K562 (cell line): ENCODE data around the gene SAP25. TPM values are rescaled to one million over a fixed set of nuclear protein-coding genes. Genes with fewer than 3 reads are reported as not detected.

Source experiments
- ASH1L ChIP-seq: fragments of 450-650 bp; IDR thresholded peaks from 2 replicates; pipeline ENCODE4 v1.6.1; 2018; ENCODE audit warnings: borderline replicate concordance, mild to moderate bottlenecking, low read depth; ENCODE audit not compliant: partially characterized antibody
- CCAR2 ChIP-seq: fragments of 200-400 bp; formaldehyde crosslinking; IDR thresholded peaks from 2 replicates; pipeline ENCODE4 v1.6.1; 2017; ENCODE audit warnings: mild to moderate bottlenecking, low read depth, low read length
- CREB1 ChIP-seq, 2 experiments: sonication (generic) in 1 of 2; formaldehyde crosslinking in 1 of 2; IDR thresholded peaks; 2 replicates each; pipeline versions ENCODE4 v1.6.1 to v1.8.0; 2012 to 2022; ENCODE audit warnings: inconsistent platforms in 1 of 2, mild to moderate bottlenecking in 1 of 2, missing genetic modification reagents in 1 of 2, moderate library complexity in 1 of 2
- CREM ChIP-seq: IDR thresholded peaks from 2 replicates; pipeline ENCODE4 v1.6.1; 2014; ENCODE audit warnings: antibody characterized with exemption, low read depth
- FOXA1 ChIP-seq: fragments of 450-650 bp; IDR thresholded peaks from 2 replicates; pipeline ENCODE4 v1.6.1; 2016; ENCODE audit warnings: mild to moderate bottlenecking, borderline replicate concordance
- KAT8 ChIP-seq: fragments of 450-650 bp; IDR thresholded peaks from 2 replicates; pipeline ENCODE4 v1.6.1; 2016; ENCODE audit warnings: low read depth, mild to moderate bottlenecking
- KDM4B ChIP-seq, 2 experiments: fragments of 450-650 bp in 1 of 2; sonication (generic) in 1 of 2; IDR thresholded peaks; 2 replicates each; pipeline ENCODE4 v1.6.1; 2016 to 2017; ENCODE audit warnings: borderline replicate concordance in 2 of 2, antibody characterized with exemption in 1 of 2, low read depth in 1 of 2, mild to moderate bottlenecking in 1 of 2
- KLF6 ChIP-seq: fragments of 250-450 bp; sonication (Bioruptor Pico); IDR thresholded peaks from 2 replicates; pipeline ENCODE4 v1.4.0; 2020; ENCODE audit warnings: mild to moderate bottlenecking, moderate library complexity, borderline replicate concordance
- MCM2 ChIP-seq: fragments of 450-650 bp; IDR thresholded peaks from 2 replicates; pipeline ENCODE4 v1.6.1; 2017; ENCODE audit warnings: low read depth, mild to moderate bottlenecking
- NFATC3 ChIP-seq: fragments of 450-650 bp; IDR thresholded peaks from 2 replicates; pipeline ENCODE4 v1.6.1; 2017; ENCODE audit warnings: mild to moderate bottlenecking
- SMARCC2 ChIP-seq: fragments of 450-650 bp; IDR thresholded peaks from 2 replicates; pipeline ENCODE4 v1.6.1; 2017; ENCODE audit warnings: antibody characterized with exemption, moderate library complexity, mild to moderate bottlenecking, low read depth
- ZNF143 ChIP-seq: sonication (generic); formaldehyde crosslinking; IDR thresholded peaks from 2 replicates; pipeline ENCODE4 v1.9.0; 2022; ENCODE audit warnings: mild to moderate bottlenecking, missing genetic modification reagents
- polyA plus RNA-seq, 8 experiments: library from polyadenylated mRNA; depleted of rRNA in 4 of 8; stranded (reverse) in 5 of 8; unstranded in 3 of 8; fragments of >200 nt; fragmentation: Nextera tagmentation in 2 of 8; fragmentation: Illumina TruSeq in 1 of 8; extraction: Ambion mirVana in 2 of 8; extraction: Trizol in 1 of 8; gene quantifications; 2 replicates each; pipeline versions ENCODE4 v1.2.1 to v1.2.3, GENCODE V29; 2011 to 2014; ENCODE audit warnings: inconsistent platforms in 1 of 8, missing spikeins in 1 of 8
- total RNA-seq, 7 experiments: library from RNA; depleted of rRNA in 6 of 7; stranded (reverse); fragments of >200 nt in 6 of 7; fragmentation: Illumina TruSeq in 2 of 7; extraction: Trizol in 2 of 7; gene quantifications; 2 replicates each; pipeline versions ENCODE4 v1.2.1 to v1.2.3, GENCODE V29; 2011 to 2021; ENCODE audit warnings: low replicate concordance in 1 of 7
- TF ChIP-seq, protein P1 (sequence below): fragments of 250-450 bp; sonication (Bioruptor Pico); IDR thresholded peaks from 2 replicates; pipeline ENCODE4 v1.8.0; 2022; ENCODE audit warnings: inconsistent platforms
- TF ChIP-seq, protein P2 (sequence below): fragments of 450-650 bp; IDR thresholded peaks from 2 replicates; pipeline ENCODE4 v1.6.1; 2016; ENCODE audit warnings: low read depth, mild to moderate bottlenecking, moderate library complexity
- TF ChIP-seq, protein P3 (sequence below): fragments of 250-450 bp; sonication (Bioruptor Pico); IDR thresholded peaks from 2 replicates; pipeline ENCODE4 v1.4.0; 2020; ENCODE audit warnings: mild to moderate bottlenecking, moderate library complexity, borderline replicate concordance

Gene SAP25
- total and polyA plus RNA-seq, 9 of the 15 experiments (the other 6 are each of a cell fraction or from before 2014, with no cell fraction given) = 0.13 to 5.3 (median 0.78) TPM; not detected in 1

DNA sequence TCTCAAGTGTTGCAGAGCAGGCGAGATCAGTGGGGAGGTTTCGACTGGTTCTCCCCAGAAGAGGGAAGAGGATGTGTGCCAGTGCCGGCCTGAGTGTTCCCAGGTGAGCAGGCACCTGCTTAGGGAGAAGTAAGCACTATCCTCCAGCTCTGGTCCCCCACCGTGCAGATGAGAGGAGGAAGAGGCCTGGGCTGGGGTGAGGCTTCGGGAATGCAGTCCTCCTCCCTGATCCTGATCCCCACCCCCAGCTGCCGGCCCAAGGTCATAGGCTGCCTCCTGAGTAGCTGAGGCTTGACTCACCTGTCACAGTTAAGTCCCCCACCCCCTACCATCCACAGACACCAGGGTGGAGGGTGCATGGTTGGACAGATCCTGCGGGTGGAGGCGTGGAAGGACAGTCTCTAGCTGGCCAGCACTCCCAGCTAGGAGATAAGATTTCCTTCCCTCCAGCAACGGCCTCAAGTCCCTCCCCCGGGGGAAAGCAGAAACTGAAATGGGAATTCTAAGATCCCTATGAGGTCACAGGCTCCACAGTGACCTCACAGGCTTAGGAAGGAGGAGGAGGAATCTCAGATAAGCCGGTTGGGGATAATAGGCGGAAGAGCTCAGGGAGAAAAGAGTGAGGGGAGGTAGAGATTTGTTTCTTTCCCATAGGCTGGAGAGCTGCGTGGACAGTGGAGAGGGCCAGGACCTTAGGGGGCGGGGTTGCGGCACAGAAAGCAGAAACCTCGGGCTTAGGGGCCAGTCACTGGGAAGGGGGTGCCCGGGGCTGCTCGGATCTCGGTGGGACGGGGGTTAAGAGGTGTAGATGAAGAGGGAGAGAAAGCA is 11.2 kb upstream of the SAP25 start (continued):
- TF ChIP-seq MCM2 = no peak
- TF ChIP-seq CREM = peak; percentile 81
- TF ChIP-seq, protein P1, sequence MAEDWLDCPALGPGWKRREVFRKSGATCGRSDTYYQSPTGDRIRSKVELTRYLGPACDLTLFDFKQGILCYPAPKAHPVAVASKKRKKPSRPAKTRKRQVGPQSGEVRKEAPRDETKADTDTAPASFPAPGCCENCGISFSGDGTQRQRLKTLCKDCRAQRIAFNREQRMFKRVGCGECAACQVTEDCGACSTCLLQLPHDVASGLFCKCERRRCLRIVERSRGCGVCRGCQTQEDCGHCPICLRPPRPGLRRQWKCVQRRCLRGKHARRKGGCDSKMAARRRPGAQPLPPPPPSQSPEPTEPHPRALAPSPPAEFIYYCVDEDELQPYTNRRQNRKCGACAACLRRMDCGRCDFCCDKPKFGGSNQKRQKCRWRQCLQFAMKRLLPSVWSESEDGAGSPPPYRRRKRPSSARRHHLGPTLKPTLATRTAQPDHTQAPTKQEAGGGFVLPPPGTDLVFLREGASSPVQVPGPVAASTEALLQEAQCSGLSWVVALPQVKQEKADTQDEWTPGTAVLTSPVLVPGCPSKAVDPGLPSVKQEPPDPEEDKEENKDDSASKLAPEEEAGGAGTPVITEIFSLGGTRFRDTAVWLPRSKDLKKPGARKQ (CRISPR knock-in tag) = no peak
- TF ChIP-seq CREB1 (IDR thresholded peaks at IDR 0.05) = peak; percentile 69; the same call in 1 of the 2 replicates
- peak; percentile 62; the same call in 1 of the 2 replicates for TF ChIP-seq CREB1 (CRISPR knock-in tag; IDR thresholded peaks at IDR 0.05)
- TF ChIP-seq KDM4B (IDR thresholded peaks at IDR 0.05; ENCODE audit: borderline replicate concordance in 2 of 2, low read depth in 1 of 2) = no peak
- no peak for TF ChIP-seq CCAR2
- no peak for TF ChIP-seq KAT8
- no peak for TF ChIP-seq ASH1L
- no peak for TF ChIP-seq ZNF143
- TF ChIP-seq SMARCC2 = no peak
- TF ChIP-seq FOXA1 = no peak
- TF ChIP-seq NFATC3 = no peak
- TF ChIP-seq, protein P2, sequence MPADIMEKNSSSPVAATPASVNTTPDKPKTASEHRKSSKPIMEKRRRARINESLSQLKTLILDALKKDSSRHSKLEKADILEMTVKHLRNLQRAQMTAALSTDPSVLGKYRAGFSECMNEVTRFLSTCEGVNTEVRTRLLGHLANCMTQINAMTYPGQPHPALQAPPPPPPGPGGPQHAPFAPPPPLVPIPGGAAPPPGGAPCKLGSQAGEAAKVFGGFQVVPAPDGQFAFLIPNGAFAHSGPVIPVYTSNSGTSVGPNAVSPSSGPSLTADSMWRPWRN = no peak
- TF ChIP-seq, protein P3, sequence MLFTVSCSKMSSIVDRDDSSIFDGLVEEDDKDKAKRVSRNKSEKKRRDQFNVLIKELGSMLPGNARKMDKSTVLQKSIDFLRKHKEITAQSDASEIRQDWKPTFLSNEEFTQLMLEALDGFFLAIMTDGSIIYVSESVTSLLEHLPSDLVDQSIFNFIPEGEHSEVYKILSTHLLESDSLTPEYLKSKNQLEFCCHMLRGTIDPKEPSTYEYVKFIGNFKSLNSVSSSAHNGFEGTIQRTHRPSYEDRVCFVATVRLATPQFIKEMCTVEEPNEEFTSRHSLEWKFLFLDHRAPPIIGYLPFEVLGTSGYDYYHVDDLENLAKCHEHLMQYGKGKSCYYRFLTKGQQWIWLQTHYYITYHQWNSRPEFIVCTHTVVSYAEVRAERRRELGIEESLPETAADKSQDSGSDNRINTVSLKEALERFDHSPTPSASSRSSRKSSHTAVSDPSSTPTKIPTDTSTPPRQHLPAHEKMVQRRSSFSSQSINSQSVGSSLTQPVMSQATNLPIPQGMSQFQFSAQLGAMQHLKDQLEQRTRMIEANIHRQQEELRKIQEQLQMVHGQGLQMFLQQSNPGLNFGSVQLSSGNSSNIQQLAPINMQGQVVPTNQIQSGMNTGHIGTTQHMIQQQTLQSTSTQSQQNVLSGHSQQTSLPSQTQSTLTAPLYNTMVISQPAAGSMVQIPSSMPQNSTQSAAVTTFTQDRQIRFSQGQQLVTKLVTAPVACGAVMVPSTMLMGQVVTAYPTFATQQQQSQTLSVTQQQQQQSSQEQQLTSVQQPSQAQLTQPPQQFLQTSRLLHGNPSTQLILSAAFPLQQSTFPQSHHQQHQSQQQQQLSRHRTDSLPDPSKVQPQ (CRISPR knock-in tag) = no peak
- no peak for TF ChIP-seq KLF6 (CRISPR knock-in tag)
